Type B pancreatic cell (in vitro differentiated cells): Measurements from ENCODE around the gene GLT1D1. TPM values are rescaled to one million over a fixed set of nuclear protein-coding genes. Genes with fewer than 3 reads are reported as not detected.
A peak's percentile ranks its signal among the peaks of the same experiment; 100 is the strongest.

Experiments
- DNase-seq: peaks from one replicate; pipeline ENCODE4 v3.0.0; 2021; ENCODE audit warnings: mixed read lengths; ENCODE audit not compliant: unreplicated experiment; ENCODE audit errors: extremely low spot score
- H3K27ac Mint-ChIP-seq: 2 replicates; pipeline ENCODE4 v1.8.0; 2021; ENCODE audit warnings: mild to moderate bottlenecking, mixed read lengths
- H3K27me3 Mint-ChIP-seq: 2 replicates; pipeline ENCODE4 v1.8.0; 2021; ENCODE audit warnings: mixed read lengths
- H3K36me3 Mint-ChIP-seq: 2 replicates; pipeline ENCODE4 v1.8.0; 2021; ENCODE audit warnings: mixed read lengths
- H3K4me1 Mint-ChIP-seq: one replicate; pipeline ENCODE4 v1.8.0; 2021; ENCODE audit warnings: mixed read lengths; ENCODE audit not compliant: unreplicated experiment
- H3K4me3 Mint-ChIP-seq: 2 replicates; pipeline ENCODE4 v1.8.0; 2021; ENCODE audit warnings: mild to moderate bottlenecking, mixed read lengths
- H3K9me3 Mint-ChIP-seq: 2 replicates; pipeline ENCODE4 v1.8.0; 2021; ENCODE audit warnings: mixed read lengths
- CTCF ChIP-seq: fragments of 200-600 bp; sonication (generic); conservative IDR thresholded peaks from 2 replicates; pipeline ENCODE4 v1.5.0; 2021; ENCODE audit warnings: antibody characterized with exemption, mild to moderate bottlenecking
- total RNA-seq: library from RNA; stranded (reverse); gene quantifications from 2 replicates; pipeline ENCODE4 v1.2.1, GENCODE V29; 2021; ENCODE audit warnings: low replicate concordance

The GLT1D1 gene
- total RNA-seq, 1 donor from 2014 or later = 2.5 TPM

DNA sequence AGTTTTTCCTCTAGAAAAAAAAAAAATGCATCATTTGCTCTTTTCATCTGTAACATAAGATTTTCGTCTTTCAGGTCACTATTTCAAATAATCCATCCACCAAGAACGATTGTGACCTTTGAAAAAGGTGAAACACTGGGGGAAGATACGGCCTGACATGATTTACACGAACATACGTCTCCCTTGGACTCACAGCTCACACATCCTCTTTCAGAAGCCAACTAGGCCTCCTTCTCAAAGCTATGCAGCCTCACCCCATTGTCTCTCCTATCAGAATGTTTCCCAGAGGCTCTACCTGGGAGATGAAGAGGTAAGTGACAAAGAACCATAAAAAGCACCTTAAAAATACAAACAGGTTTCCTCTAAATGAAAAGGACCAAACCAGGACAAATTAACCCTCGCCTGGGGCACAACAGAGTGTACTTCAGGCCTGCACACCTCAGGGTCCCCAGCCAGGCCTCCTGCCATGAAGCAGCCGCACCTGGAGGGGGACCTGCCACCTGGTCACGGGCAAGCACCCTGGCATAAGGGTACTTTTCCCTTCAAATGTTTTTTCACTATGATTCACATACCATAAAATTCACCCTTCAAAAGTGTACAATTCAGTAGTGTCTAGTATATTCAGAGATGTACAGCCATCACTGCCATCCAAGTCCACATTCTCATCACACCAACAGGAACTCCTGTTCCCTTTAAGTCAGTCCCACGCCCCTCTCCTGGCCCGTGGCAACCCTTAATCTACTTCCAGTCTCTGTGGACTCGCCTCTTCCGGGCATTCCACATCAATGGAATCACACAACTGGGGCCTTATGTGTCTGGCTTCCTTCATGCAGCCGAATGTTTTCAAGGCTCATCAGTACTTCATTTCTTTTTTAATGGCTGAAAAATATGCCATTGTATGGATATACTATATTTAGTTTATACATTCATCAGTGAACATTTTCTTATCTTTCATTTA, 34.9 kb upstream of the GLT1D1 start:
- no peak for TF ChIP-seq CTCF
- H3K4me1 Mint-ChIP-seq = peaks cover 46% of the 10 kb centered on the region
- no peaks in the 10 kb centered on the region for H3K27me3 Mint-ChIP-seq
- peaks cover 29% of the 10 kb centered on the region for H3K36me3 Mint-ChIP-seq
- H3K27ac Mint-ChIP-seq = peak overlapping the region; percentile 82
- peak overlapping the region; percentile 3 for H3K4me3 Mint-ChIP-seq
- H3K9me3 Mint-ChIP-seq = no peaks in the 10 kb centered on the region
- no peak for DNase-seq

DNA sequence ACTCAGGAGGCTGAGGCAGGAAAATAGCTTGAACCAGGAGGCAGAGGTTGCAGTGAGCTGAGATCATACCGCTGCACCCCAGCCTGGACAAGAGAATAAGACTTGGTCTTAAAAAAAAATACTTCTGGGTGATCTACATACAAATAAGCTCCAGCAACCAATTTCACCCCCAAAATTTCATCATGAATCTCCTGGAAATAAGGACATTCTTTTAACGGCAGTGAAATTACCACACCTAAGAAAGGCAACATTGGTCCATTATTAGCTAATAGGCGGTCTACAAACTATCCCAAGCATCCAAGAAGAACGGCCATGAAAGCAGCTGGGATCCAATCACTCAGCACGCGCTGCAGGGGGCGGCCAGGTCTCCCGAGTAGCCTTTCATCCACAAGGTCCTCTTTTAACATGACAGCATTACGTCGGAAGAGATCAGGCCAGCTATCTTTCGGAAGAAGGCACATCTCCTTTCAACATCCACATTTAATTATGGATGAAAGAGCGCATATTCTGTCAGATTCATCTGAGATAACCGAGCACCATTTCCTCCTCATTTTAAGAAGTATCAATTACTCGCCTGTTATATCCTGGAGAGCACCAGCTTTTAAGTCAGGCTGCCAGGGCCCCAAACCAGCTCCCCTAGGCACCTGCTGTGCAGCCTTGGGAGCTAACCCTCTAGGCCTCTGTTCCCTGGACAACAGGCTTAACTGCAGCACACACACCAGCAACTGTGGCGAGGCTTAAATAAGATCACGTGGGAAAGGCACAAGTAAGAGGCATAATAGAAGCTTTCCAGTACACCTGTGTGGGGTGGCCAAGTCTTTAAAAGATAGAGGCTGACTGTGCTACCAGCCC, 33.8 kb upstream of the GLT1D1 start:
- no peak overlapping the region for H3K4me3 Mint-ChIP-seq

GRCh38 chr12:128820253-128820652, 33.0 kb upstream of the GLT1D1 start:
- peaks cover 50% of the 10 kb centered on the region for H3K4me1 Mint-ChIP-seq
- H3K27me3 Mint-ChIP-seq = no peaks in the 10 kb centered on the region
- TF ChIP-seq CTCF = no peak
- H3K36me3 Mint-ChIP-seq = peaks cover 15% of the 10 kb centered on the region
- no peak overlapping the region for H3K4me3 Mint-ChIP-seq
- no peaks in the 10 kb centered on the region for H3K9me3 Mint-ChIP-seq
- H3K27ac Mint-ChIP-seq = no peak overlapping the region
- DNase-seq = no peak

More for the DNA sequence above, 33.8 kb upstream of the GLT1D1 start:
- H3K9me3 Mint-ChIP-seq = no peaks in the 10 kb centered on the region
- H3K27me3 Mint-ChIP-seq = no peaks in the 10 kb centered on the region
- H3K27ac Mint-ChIP-seq = no peak overlapping the region
- no peak for TF ChIP-seq CTCF
- DNase-seq = no peak
- peaks cover 19% of the 10 kb centered on the region for H3K36me3 Mint-ChIP-seq
- H3K4me1 Mint-ChIP-seq = peaks cover 46% of the 10 kb centered on the region

DNA sequence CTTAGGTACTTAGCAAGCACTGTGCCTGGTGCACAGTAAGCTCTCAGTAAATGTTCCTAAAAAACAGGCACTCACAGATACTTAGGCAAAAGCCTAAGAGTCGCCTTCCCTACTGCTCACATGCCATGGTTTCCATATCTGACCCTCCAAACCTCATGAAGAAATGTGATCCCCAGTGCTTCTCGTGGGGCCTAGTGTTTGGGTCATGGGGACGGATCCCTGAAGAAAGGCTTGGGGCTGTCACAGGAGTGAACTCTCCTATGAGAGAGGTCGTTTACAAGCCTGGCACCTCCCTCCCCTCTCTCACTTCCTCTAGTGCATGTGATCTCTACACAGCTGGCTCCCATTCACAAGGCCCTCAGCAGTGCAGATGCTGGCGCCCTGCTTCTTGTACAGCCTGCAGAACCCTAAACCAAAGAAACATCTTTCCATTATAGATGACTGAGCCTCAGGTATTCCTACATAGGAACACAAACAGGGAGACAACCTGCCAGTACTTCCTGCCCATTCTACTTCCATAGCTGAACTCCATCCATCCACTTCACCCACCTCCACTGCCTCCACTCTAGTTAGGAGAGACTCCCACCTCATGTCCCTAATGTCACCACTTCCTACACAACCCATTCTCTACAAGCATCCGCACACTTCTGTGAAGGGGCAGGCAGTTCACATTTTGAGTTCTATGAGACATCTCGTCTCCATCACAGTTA, 32.4 kb upstream of the GLT1D1 start:
- peak overlapping the region; percentile 69 for H3K4me3 Mint-ChIP-seq
- H3K9me3 Mint-ChIP-seq = no peaks in the 10 kb centered on the region
- H3K27me3 Mint-ChIP-seq = no peaks in the 10 kb centered on the region
- H3K27ac Mint-ChIP-seq = peak overlapping the region; percentile 19
- TF ChIP-seq CTCF = no peak
- H3K36me3 Mint-ChIP-seq = peaks cover 15% of the 10 kb centered on the region
- H3K4me1 Mint-ChIP-seq = peaks cover 54% of the 10 kb centered on the region
- DNase-seq = no peak

- DNase-seq = no peak
- H3K9me3 Mint-ChIP-seq = no peaks in the 10 kb centered on the region
- H3K27me3 Mint-ChIP-seq = no peaks in the 10 kb centered on the region
- H3K36me3 Mint-ChIP-seq = peaks cover 15% of the 10 kb centered on the region
- H3K4me3 Mint-ChIP-seq = peak overlapping the region; percentile 91
- peak overlapping the region; percentile 91 for H3K27ac Mint-ChIP-seq
- TF ChIP-seq CTCF = no peak
- H3K4me1 Mint-ChIP-seq = peaks cover 41% of the 10 kb centered on the region
Observed at GRCh38 chr12:128823216-128823915, 29.9 kb upstream of the GLT1D1 start.
